ENCODE measurements around the gene STIM1. TPM values are rescaled to one million over a fixed set of nuclear protein-coding genes. Genes with fewer than 3 reads are reported as not detected.

Gene STIM1
- total RNA-seq, 1 experiment from 2014 or later = 28.3 TPM

DNA sequence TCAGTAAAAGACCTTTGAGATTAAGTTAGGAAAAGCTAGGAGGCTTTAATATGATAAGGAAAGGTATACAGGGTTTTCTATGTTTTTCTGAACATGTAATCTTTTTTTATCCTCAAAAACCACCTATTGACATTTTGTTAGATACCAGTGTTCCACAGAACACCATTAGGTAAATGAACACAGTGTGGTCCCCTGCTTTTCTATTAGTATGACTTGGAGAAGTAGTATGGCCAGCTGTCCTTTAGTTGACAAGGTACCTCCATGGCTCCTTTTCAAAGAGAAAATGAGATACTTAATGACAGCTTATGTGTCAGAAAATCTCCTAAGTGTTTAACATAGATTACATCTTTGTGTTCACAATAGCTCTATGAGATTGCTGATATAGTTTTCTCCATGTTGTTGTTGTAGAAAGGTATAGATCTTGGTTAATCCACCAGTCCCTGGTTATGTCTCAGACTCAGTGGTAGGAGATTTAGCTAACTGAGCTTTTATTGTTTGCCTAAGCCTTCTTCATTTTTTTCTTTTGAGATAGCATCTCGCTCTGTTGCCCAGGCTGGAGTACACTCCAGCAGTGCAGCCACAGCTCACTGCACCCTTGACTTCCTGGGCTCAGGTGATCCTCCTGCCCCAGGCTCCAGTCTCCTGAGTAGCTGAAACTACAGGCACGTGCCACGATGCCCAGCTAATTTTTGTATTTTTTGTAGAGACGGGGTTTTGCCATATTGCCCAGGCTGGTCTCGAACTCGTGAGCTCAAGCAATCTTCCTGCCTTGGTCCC lies 46.0 kb downstream of the STIM1 start:
- H3K36me3 ChIP-seq (ENCODE audit: low read depth) = no peaks in the 10 kb centered on the region
- no peak overlapping the region for H2AFZ ChIP-seq
- H3F3A ChIP-seq (ENCODE audit: insufficient read depth, low read depth) = peaks cover 40% of the 10 kb centered on the region
- H4K20me1 ChIP-seq (ENCODE audit: insufficient read depth) = no peaks in the 10 kb centered on the region
- peak overlapping the region; percentile 41; the same call in 1 of the 2 replicates for H3K27ac ChIP-seq
- no peaks in the 10 kb centered on the region for H3K9me2 ChIP-seq (ENCODE audit: insufficient read depth)
- no peak overlapping the region for H3K4me3 ChIP-seq
- peaks cover 53% of the 10 kb centered on the region for H3K4me1 ChIP-seq (replicated peaks; ENCODE audit: insufficient read depth)
- H3K4me2 ChIP-seq = no peak overlapping the region
- H3K9me3 ChIP-seq (ENCODE audit: insufficient read depth, low read depth) = no peaks in the 10 kb centered on the region
- intact Hi-C loops (cut with micrococcal nuclease; ENCODE audit: unreplicated experiment) = no loop called here
- no peak for TF ChIP-seq EZH2 (IDR thresholded peaks at IDR 0.05; ENCODE audit: low read depth)
- TF ChIP-seq, protein P1, sequence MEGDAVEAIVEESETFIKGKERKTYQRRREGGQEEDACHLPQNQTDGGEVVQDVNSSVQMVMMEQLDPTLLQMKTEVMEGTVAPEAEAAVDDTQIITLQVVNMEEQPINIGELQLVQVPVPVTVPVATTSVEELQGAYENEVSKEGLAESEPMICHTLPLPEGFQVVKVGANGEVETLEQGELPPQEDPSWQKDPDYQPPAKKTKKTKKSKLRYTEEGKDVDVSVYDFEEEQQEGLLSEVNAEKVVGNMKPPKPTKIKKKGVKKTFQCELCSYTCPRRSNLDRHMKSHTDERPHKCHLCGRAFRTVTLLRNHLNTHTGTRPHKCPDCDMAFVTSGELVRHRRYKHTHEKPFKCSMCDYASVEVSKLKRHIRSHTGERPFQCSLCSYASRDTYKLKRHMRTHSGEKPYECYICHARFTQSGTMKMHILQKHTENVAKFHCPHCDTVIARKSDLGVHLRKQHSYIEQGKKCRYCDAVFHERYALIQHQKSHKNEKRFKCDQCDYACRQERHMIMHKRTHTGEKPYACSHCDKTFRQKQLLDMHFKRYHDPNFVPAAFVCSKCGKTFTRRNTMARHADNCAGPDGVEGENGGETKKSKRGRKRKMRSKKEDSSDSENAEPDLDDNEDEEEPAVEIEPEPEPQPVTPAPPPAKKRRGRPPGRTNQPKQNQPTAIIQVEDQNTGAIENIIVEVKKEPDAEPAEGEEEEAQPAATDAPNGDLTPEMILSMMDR (conservative IDR thresholded peaks at IDR 0.05) = no peak
- DNase-seq = no peak
- POLR2A ChIA-PET (ENCODE audit: unreplicated experiment) = interaction anchor here (0.7 kb wide), 1 partner anchor 22 kb away, joined by 3 read pairs; no protein-coding TSS in a partner anchor
- CTCF ChIA-PET = no interaction called here
- no peaks in the 10 kb centered on the region for H3K27me3 ChIP-seq (ENCODE audit: insufficient read depth, low read depth)
- H3K79me2 ChIP-seq (ENCODE audit: low read depth) = peaks cover 35% of the 10 kb centered on the region
- no TSS peak for BruUV-seq (replicated peaks)

DNA sequence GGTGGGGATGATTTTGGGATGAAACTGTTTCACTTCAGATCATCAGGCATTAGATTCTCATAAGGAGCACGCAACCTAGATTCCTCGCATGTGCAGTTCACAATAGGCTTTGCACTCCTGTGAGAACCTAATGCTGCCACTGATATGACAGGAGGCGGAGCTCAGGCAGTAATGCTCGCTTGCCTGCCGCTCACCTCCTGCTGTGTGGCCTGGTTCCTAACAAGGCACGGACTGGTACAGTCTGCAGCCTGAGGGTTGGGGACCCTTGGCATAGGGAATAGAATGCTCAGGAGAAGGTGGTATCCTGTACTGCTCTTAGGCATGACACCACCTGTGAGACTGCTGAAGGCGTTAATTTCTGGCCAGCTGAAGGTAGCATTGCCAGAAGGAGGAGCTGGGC lies 47.0 kb downstream of the STIM1 start:
- Histone ChIP-seq H3K27ac (peak overlapping the region; percentile 100), H3K79me2 (ENCODE audit: low read depth) (peaks cover 45% of the 10 kb centered on the region), H3K4me3 (no peak overlapping the region), H3K4me1 (replicated peaks; ENCODE audit: insufficient read depth) (peaks cover 63% of the 10 kb centered on the region), H4K20me1 (ENCODE audit: insufficient read depth) (no peaks in the 10 kb centered on the region), H3K9me2 (ENCODE audit: insufficient read depth) (no peaks in the 10 kb centered on the region), H3K4me2 (no peak overlapping the region), H2AFZ (no peak overlapping the region), H3K27me3 (ENCODE audit: insufficient read depth, low read depth) (no peaks in the 10 kb centered on the region), H3K36me3 (ENCODE audit: low read depth) (no peaks in the 10 kb centered on the region), H3K9me3 (ENCODE audit: insufficient read depth, low read depth) (no peaks in the 10 kb centered on the region), H3F3A (ENCODE audit: insufficient read depth, low read depth) (peaks cover 50% of the 10 kb centered on the region)
- TF ChIP-seq, protein P1 (conservative IDR thresholded peaks at IDR 0.05) = no peak
- no peak for TF ChIP-seq EZH2 (IDR thresholded peaks at IDR 0.05; ENCODE audit: low read depth)
- no TSS peak for BruUV-seq (replicated peaks)
- ChIA-PET POLR2A (ENCODE audit: unreplicated experiment) (no interaction called here), CTCF (no interaction called here)
- intact Hi-C loops (cut with micrococcal nuclease; ENCODE audit: unreplicated experiment) = no loop called here
- DNase-seq = no peak

DNA sequence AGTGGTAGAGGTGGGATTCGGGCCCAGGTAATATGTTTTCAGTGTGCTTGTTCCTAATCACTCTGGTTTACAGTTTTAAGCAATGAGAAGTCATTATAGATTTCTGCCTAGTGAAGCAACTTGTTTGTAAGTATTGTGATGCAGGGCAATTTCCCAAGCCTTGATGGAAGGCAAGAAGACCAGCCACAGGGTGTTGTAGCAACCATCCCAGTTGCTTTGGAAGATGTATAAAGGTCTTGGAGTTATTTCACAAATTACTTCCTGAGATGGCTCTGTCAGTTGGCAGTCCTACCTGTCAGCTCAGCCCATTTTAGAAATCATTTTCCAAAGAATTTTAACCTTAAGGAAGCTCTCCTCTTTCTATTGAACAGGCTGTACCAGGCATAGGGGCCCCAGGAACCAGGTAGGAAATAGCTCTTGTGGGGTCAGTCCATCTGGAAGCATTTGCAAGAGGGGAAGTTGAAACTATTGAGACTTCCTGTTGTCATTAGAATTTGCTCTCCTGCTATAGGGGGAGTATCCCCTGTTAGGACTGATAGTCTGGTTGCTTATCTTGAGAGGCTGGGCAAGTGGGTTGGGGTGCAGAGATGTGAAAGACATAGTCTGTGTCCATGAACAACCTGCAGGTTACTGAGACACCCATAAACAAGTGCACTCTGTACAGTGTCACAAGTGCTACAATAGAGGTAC lies 47.9 kb downstream of the STIM1 start:
- H3K27me3 ChIP-seq (ENCODE audit: insufficient read depth, low read depth) = no peaks in the 10 kb centered on the region
- POLR2A ChIA-PET (ENCODE audit: unreplicated experiment) = no interaction called here
- no peak overlapping the region for H3K4me3 ChIP-seq
- peak in 1 of 2 experiments; percentile 67 for DNase-seq
- peak overlapping the region; percentile 93 for H3K4me2 ChIP-seq
- H2AFZ ChIP-seq = no peak overlapping the region
- no peaks in the 10 kb centered on the region for H4K20me1 ChIP-seq (ENCODE audit: insufficient read depth)
- H3K4me1 ChIP-seq (replicated peaks; ENCODE audit: insufficient read depth) = peaks cover 72% of the 10 kb centered on the region
- no TSS peak for BruUV-seq (replicated peaks)
- intact Hi-C loops (cut with micrococcal nuclease; ENCODE audit: unreplicated experiment) = no loop called here
- no peaks in the 10 kb centered on the region for H3K9me2 ChIP-seq (ENCODE audit: insufficient read depth)
- no peaks in the 10 kb centered on the region for H3K36me3 ChIP-seq (ENCODE audit: low read depth)
- no peaks in the 10 kb centered on the region for H3K9me3 ChIP-seq (ENCODE audit: insufficient read depth, low read depth)
- TF ChIP-seq EZH2 (IDR thresholded peaks at IDR 0.05; ENCODE audit: low read depth) = no peak
- TF ChIP-seq, protein P1 (conservative IDR thresholded peaks at IDR 0.05) = no peak
- peaks cover 54% of the 10 kb centered on the region for H3K79me2 ChIP-seq (ENCODE audit: low read depth)
- peaks cover 56% of the 10 kb centered on the region for H3F3A ChIP-seq (ENCODE audit: insufficient read depth, low read depth)
- peak overlapping the region; percentile 100 for H3K27ac ChIP-seq
- CTCF ChIA-PET = interaction anchor here (0.7 kb wide), 1 partner anchor 32 kb away, joined by 3 read pairs; no protein-coding TSS in a partner anchor
